ENCODE data around the gene AP1M2.

Gene AP1M2

GRCh38 chr19:10601999-10602329 lies 14.9 kb upstream of the AP1M2 start:
- DNase-seq (ENCODE audit: extremely low read depth, low read depth): no peak
- TF ChIP-seq CTCF (IDR thresholded peaks at IDR 0.05; ENCODE audit: low read depth, low read length): no peak

GRCh38 chr19:10600149-10600548 lies 13.0 kb upstream of the AP1M2 start:
- TF ChIP-seq CTCF (IDR thresholded peaks at IDR 0.05; ENCODE audit: low read depth, low read length): no peak
- DNase-seq (ENCODE audit: extremely low read depth, low read depth): no peak

DNA sequence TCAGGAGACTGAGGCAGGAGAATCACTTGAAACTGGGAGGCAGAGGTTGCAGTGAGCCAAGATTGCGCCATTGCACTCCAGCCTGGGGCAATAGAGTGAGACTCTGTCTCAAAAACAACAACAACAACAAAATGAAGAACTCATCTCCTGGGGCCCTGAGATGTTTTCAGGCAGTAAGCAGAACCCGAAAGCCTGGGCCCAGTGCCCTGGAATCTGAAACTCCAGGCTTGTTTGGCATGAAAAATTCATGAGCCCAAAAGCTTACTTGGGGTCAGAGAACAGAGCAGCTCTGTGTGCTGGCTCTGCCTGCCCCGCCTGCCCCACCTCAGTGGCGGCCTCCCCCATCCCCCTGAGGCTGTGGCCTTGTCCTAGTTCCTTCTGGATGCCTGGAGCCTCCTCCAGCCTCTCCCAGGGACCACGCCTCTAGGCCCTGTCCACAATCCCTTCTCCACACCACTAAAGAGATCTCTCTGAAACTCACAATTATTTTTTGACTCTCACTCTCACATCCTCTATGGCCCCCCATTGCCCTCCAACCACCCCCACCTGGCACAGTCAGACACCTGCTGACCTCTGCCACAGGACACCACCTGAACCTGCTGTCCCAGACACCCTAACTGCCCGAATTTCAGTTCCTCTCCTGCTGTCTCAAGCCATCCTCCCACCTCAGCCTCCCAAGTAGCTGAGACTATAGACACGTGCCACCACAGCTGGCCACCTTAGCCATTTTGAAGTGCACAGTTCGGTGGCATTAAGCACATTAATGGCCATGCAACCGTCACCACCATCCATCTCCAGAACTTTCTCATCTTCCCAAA lies 6.9 kb upstream of the AP1M2 start:
- TF ChIP-seq CTCF (IDR thresholded peaks at IDR 0.05; ENCODE audit: low read depth, low read length): no peak
- DNase-seq (ENCODE audit: extremely low read depth, low read depth): no peak

DNA sequence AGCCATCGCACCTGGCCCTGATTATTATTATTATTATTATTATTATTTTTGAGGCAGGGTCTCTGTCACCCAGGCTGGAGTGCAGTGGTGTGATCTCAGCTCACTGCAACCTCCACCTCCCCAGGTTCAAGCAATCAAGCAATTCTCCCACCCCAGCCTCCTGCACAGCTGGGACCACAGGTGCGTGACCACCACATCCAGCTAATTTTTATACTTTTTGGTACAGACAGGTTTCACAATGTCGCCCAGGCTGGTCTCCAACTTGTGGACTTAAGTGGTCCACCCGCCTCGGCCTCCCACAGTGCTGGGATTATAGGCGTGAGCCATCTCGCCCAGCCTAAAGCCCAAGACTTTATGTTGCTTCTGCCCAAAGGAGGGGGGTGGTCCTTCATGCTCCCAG lies 6.0 kb upstream of the AP1M2 start:
- TF ChIP-seq CTCF (IDR thresholded peaks at IDR 0.05; ENCODE audit: low read depth, low read length): no peak
- no peak for DNase-seq (ENCODE audit: extremely low read depth, low read depth)

DNA sequence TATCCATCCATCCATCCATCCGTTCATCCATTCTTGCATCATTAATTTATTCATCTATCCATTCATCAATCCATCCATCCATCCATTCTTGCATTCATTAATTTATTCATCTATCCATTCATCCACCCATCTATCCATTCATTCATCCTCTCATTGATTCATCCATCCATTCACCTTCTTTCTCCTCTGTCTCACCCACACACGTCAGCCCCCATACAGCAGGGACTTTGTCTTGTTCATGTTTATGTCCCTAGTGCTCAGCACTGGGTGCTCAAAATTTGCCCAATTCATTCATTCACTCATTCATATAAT lies 683 bp upstream of the AP1M2 start:
- no peak for TF ChIP-seq CTCF (IDR thresholded peaks at IDR 0.05; ENCODE audit: low read depth, low read length)
- no peak for DNase-seq (ENCODE audit: extremely low read depth, low read depth)

DNA sequence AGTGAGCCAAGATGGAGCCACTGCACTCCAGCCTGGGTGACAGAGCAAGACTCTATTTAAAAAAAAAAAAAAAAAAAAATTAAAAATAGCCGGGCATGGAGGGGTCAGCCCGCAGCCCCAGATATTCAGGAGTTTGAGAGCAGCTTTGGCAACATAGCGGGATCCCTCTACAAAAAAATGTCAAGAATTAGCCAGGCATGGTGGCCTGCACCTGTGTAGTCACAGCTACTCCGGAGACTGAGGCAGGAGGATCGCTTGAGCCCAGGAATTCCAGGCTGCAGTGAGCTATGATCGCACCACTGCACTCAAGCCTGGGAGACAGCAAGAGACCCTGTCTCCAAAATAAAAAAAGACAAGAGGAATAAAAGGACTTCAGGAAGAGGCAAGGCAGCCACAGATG lies 716 bp downstream of the AP1M2 start:
- no peak for DNase-seq (ENCODE audit: extremely low read depth, low read depth)
- no peak for TF ChIP-seq CTCF (IDR thresholded peaks at IDR 0.05; ENCODE audit: low read depth, low read length)

DNA sequence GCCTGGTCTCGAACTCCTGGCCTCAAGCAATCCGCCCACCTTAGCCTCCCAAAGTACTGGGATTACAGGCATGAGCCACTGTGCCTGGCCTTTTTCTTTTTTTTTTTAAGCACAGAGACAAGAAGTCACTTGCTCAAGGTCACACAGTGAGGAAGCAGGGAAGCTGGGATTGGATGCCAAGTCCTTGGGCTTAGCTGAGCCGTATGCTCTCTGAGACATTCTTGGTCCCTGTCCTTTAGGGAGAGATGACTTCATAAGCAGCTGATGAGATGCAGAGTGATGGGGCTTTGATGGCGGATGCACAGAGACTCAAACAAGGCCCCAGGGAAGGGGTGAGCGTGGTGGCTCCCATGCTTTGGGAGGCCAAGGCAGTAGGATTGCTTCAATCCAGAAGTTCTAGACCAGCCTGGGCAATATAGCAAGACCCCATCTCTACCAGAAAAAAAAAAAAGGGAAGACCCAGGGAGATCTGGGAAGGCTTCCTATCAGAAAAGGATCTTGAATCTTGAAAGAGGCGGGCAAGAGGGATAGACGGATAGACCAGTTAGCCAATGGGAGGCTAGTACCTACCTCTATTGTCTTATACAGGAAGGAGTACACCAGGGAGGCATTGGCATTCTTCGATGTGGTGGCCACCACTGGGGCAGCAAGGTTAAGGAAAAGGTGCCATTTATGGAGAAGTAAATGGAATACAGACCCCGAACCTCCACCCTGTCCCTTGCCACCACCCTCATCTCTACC lies 3.9 kb downstream of the AP1M2 start:
- no peak for DNase-seq (ENCODE audit: extremely low read depth, low read depth)
- no peak for TF ChIP-seq CTCF (IDR thresholded peaks at IDR 0.05; ENCODE audit: low read depth, low read length)

Measured in AG09319 (cell line).